K562 (cell line): Measurements from ENCODE around the gene RFT1. TPM values are rescaled to one million over a fixed set of nuclear protein-coding genes. Genes with fewer than 3 reads are reported as not detected.

ENCODE experiments used
- MGA ChIP-seq: fragments of 450-650 bp; IDR thresholded peaks from 2 replicates; pipeline ENCODE4 v1.6.1; 2016; ENCODE audit warnings: mild to moderate bottlenecking, moderate library complexity
- MTA2 ChIP-seq: fragments of 450-650 bp; IDR thresholded peaks from 2 replicates; pipeline ENCODE4 v1.6.1; 2016; ENCODE audit warnings: low read depth
- ZBED1 ChIP-seq: IDR thresholded peaks from 2 replicates; pipeline ENCODE4 v1.6.1; 2014
- ZNF124 ChIP-seq: sonication (generic); formaldehyde crosslinking; IDR thresholded peaks from 2 replicates; pipeline ENCODE4 v1.8.1; 2022; ENCODE audit warnings: missing genetic modification reagents
- ZNF436 ChIP-seq: fragments of 250-450, 450-650 bp; sonication (Bioruptor Pico); formaldehyde crosslinking; IDR thresholded peaks from 2 replicates; pipeline ENCODE4 v1.7.0; 2020; ENCODE audit warnings: mild to moderate bottlenecking
- polyA plus RNA-seq, 8 experiments: library from polyadenylated mRNA; depleted of rRNA in 4 of 8; stranded (reverse) in 5 of 8; unstranded in 3 of 8; fragments of >200 nt; fragmentation: Nextera tagmentation in 2 of 8; fragmentation: Illumina TruSeq in 1 of 8; extraction: Ambion mirVana in 2 of 8; extraction: Trizol in 1 of 8; gene quantifications; 2 replicates each; pipeline versions ENCODE4 v1.2.1 to v1.2.3, GENCODE V29; 2011 to 2014; ENCODE audit warnings: inconsistent platforms in 1 of 8, missing spikeins in 1 of 8
- total RNA-seq, 7 experiments: library from RNA; depleted of rRNA in 6 of 7; stranded (reverse); fragments of >200 nt in 6 of 7; fragmentation: Illumina TruSeq in 2 of 7; extraction: Trizol in 2 of 7; gene quantifications; 2 replicates each; pipeline versions ENCODE4 v1.2.1 to v1.2.3, GENCODE V29; 2011 to 2021; ENCODE audit warnings: low replicate concordance in 1 of 7

RFT1 gene
- total and polyA plus RNA-seq, 9 of the 15 experiments (the other 6 are each of a cell fraction or from before 2014, with no cell fraction given), result 4.4 to 23.8 (median 8.9) TPM

- no peak for TF ChIP-seq MGA
- TF ChIP-seq ZNF436, result no peak
- TF ChIP-seq ZNF124 (CRISPR knock-in tag), result no peak
- no peak for TF ChIP-seq ZBED1
- TF ChIP-seq MTA2, result no peak
Observed at GRCh38 chr3:53173107-53173506, 42.9 kb upstream of the RFT1 start (continued).
